IMR-90 (cell line): Measurements from ENCODE around the gene ZMYM1. TPM values are rescaled to one million over a fixed set of nuclear protein-coding genes. Genes with fewer than 3 reads are reported as not detected.

Source experiments
- ATAC-seq: fragments of 200-7000 bp; cut with Tn5 transposase; 2 replicates; pipeline ENCODE4 v1.9.1; 2020; ENCODE audit warnings: low read depth, mild to moderate bottlenecking, moderate library complexity
- BruUV-seq: library from RNA; stranded (reverse); fragments of 400-500 nt; replicated peaks from 2 replicates; lab custom pipeline; 2021; lab: Mats Ljungman, UMichigan
- CTCF ChIA-PET: fragments of 300-600 bp; formaldehyde crosslinking; extraction: SDS; loops from one replicate; lab custom pipeline; 2021; ENCODE audit warnings: antibody characterized with exemption; lab: Yijun Ruan, JAX
- POLR2A ChIA-PET: fragments of 300-600 bp; sonication (Branson Sonifier 250); formaldehyde crosslinking; loops from one replicate; lab custom pipeline; 2022; ENCODE audit warnings: antibody characterized with exemption; ENCODE audit not compliant: unreplicated experiment; lab: Charles Lee
- DNase-seq: peaks from one replicate; pipeline ENCODE4 v3.0.0; 2013
- H2AFZ ChIP-seq: replicated peaks from 2 replicates; pipeline ENCODE3; 2013; ENCODE audit warnings: low read length, mild to moderate bottlenecking; ENCODE audit not compliant: poor library complexity
- H2AK5ac ChIP-seq: 2 replicates; pipeline ENCODE4 v1.6.1; 2013; ENCODE audit warnings: low read depth, low read length, inconsistent platforms
- H2AK9ac ChIP-seq: replicated peaks from 2 replicates; pipeline ENCODE3; 2013; ENCODE audit warnings: mild to moderate bottlenecking, low read depth, low read length, moderate library complexity; ENCODE audit not compliant: poor library complexity
- H2BK120ac ChIP-seq: 2 replicates; pipeline ENCODE4 v1.6.1; 2013; ENCODE audit warnings: low read depth, low read length, inconsistent platforms
- H2BK15ac ChIP-seq: 3 replicates; pipeline ENCODE4 v1.6.1; 2013; ENCODE audit warnings: low read depth, low read length, inconsistent platforms
- H2BK20ac ChIP-seq: 2 replicates; pipeline ENCODE4 v1.6.1; 2013; ENCODE audit warnings: low read depth, mild to moderate bottlenecking, inconsistent platforms, low read length, moderate library complexity
- H2BK5ac ChIP-seq: 2 replicates; pipeline ENCODE4 v1.6.1; 2013; ENCODE audit warnings: mild to moderate bottlenecking, low read depth, low read length, inconsistent platforms; ENCODE audit not compliant: poor library complexity, severe bottlenecking
- H3K14ac ChIP-seq: replicated peaks from 2 replicates; pipeline ENCODE4 v1.6.1; 2013; ENCODE audit warnings: low read depth, low read length, inconsistent platforms
- H3K18ac ChIP-seq: 2 replicates; pipeline ENCODE4 v1.6.1; 2013; ENCODE audit warnings: low read depth, low read length, control low read depth
- H3K23ac ChIP-seq: 2 replicates; pipeline ENCODE4 v1.6.1; 2013; ENCODE audit warnings: low read depth, low read length, inconsistent platforms
- H3K27ac ChIP-seq: 2 replicates; pipeline ENCODE4 v1.5.1; 2013; ENCODE audit warnings: mild to moderate bottlenecking, control low read depth, low read length; ENCODE audit not compliant: insufficient read depth
- H3K27me3 ChIP-seq: 2 replicates; pipeline ENCODE4 v1.6.1; 2013; ENCODE audit warnings: low read length; ENCODE audit not compliant: control insufficient read depth, insufficient read depth
- H3K36me3 ChIP-seq: 2 replicates; pipeline ENCODE4 v1.6.1; 2013; ENCODE audit warnings: low read length, mixed read lengths; ENCODE audit not compliant: control insufficient read depth, insufficient read depth
- H3K4ac ChIP-seq: 2 replicates; pipeline ENCODE4 v1.6.1; 2013; ENCODE audit warnings: low read depth, low read length, inconsistent platforms
- H3K4me1 ChIP-seq: 2 replicates; pipeline ENCODE4 v1.6.1; 2013; ENCODE audit warnings: low read length, mixed read lengths; ENCODE audit not compliant: control insufficient read depth, insufficient read depth
- H3K4me2 ChIP-seq: 2 replicates; pipeline ENCODE4 v1.6.1; 2013; ENCODE audit warnings: low read depth, mild to moderate bottlenecking, control low read depth, low read length, moderate library complexity
- H3K4me3 ChIP-seq: 2 replicates; pipeline ENCODE4 v1.5.1; 2013; ENCODE audit warnings: low read depth, mild to moderate bottlenecking, control low read depth, low read length, moderate library complexity; ENCODE audit not compliant: insufficient read depth
- H3K56ac ChIP-seq: 2 replicates; pipeline ENCODE4 v1.6.1; 2013; ENCODE audit warnings: low read length, inconsistent platforms; ENCODE audit not compliant: insufficient read depth; ENCODE audit errors: extremely low read depth
- H3K79me1 ChIP-seq, 2 experiments: 2 replicates each; pipeline ENCODE4 v1.6.1; 2013; ENCODE audit warnings: low read length in 2 of 2, inconsistent platforms in 1 of 2, low read depth in 1 of 2
- H3K9ac ChIP-seq: 2 replicates; pipeline ENCODE4 v1.6.1; 2013; ENCODE audit warnings: low read depth, low read length, control low read depth
- H3K9me1 ChIP-seq: 2 replicates; pipeline ENCODE4 v1.6.1; 2013; ENCODE audit warnings: low read length, inconsistent platforms; ENCODE audit not compliant: insufficient read depth
- H3K9me3 ChIP-seq: 2 replicates; pipeline ENCODE4 v1.6.1; 2013; ENCODE audit warnings: low read length; ENCODE audit not compliant: control insufficient read depth, insufficient read depth
- H4K20me1 ChIP-seq: 2 replicates; pipeline ENCODE4 v1.6.1; 2013; ENCODE audit warnings: low read length, inconsistent platforms; ENCODE audit not compliant: insufficient read depth
- H4K5ac ChIP-seq: 2 replicates; pipeline ENCODE4 v1.6.1; 2013; ENCODE audit warnings: mild to moderate bottlenecking, low read depth, low read length, control low read depth
- H4K8ac ChIP-seq, 2 experiments: 2 replicates each; pipeline ENCODE4 v1.6.1; 2013; ENCODE audit warnings: low read depth in 2 of 2, low read length in 2 of 2, control low read depth in 1 of 2, inconsistent platforms in 1 of 2
- H4K91ac ChIP-seq: 2 replicates; pipeline ENCODE4 v1.6.1; 2013; ENCODE audit warnings: low read depth, low read length, inconsistent platforms; ENCODE audit not compliant: insufficient read depth
- MAFK ChIP-seq: IDR thresholded peaks from 2 replicates; pipeline ENCODE4 v1.6.1; 2012; ENCODE audit warnings: low read depth, low read length, improper control_type of control experiment
- POLR2A ChIP-seq: IDR thresholded peaks from 2 replicates; pipeline ENCODE4 v1.6.1; 2012; ENCODE audit warnings: mild to moderate bottlenecking, low read depth, low read length
- RFX5 ChIP-seq: IDR thresholded peaks from 2 replicates; pipeline ENCODE4 v1.8.0; 2012; ENCODE audit warnings: low read depth, mild to moderate bottlenecking, low read length, moderate library complexity
- SMC3 ChIP-seq: fragments of 150-350 bp; IDR thresholded peaks from 2 replicates; pipeline ENCODE4 v1.6.1; 2016; ENCODE audit warnings: low read depth, mild to moderate bottlenecking, antibody characterized with exemption, low read length, moderate library complexity
- WGBS, 2 experiments: methylation state at CpG; one replicate each; pipeline versions ENCODE4 v1.1.5 to v1.1.7; 2013; ENCODE audit warnings: missing lambda C conversion rate in 2 of 2; ENCODE audit not compliant: insufficient read length in 1 of 2; ENCODE audit errors: extremely low coverage in 2 of 2; 5-methylcytosine and 5-hydroxymethylcytosine counted together
- dilution Hi-C: fragments of 300-500 bp; cut with HindIII; formaldehyde crosslinking; loops from one replicate; pipeline ENCODE4 v1.14.3; 2018; ENCODE audit warnings: low sequenced_read_pairs; ENCODE audit not compliant: unreplicated experiment
- in situ Hi-C: fragments of 300-500 bp; cut with MboI; formaldehyde crosslinking; loops from 3 replicates; pipeline ENCODE4 v1.14.3; 2019; ENCODE audit warnings: low sequenced_read_pairs, inconsistent platforms, mixed read lengths
- intact Hi-C: fragments of 100-400 bp; cut with micrococcal nuclease; formaldehyde crosslinking; loops from 2 replicates; pipeline ENCODE4 v1.10.0; 2022
- polyA plus RNA-seq, 3 experiments: library from polyadenylated mRNA; depleted of rRNA; stranded (reverse); fragments of >200 nt; gene quantifications; 2 replicates each; pipeline ENCODE4 v1.2.3, GENCODE V29; 2012; ENCODE audit warnings: low replicate concordance in 1 of 3
- total RNA-seq: library from RNA; depleted of rRNA; stranded (reverse); fragments of >200 nt; gene quantifications from 2 replicates; pipeline ENCODE4 v1.2.3, GENCODE V29; 2012

ZMYM1 gene
- total and polyA plus RNA-seq, 2 of the 4 experiments (the other 2 are of a cell fraction): 7.2 to 33.9 TPM

DNA sequence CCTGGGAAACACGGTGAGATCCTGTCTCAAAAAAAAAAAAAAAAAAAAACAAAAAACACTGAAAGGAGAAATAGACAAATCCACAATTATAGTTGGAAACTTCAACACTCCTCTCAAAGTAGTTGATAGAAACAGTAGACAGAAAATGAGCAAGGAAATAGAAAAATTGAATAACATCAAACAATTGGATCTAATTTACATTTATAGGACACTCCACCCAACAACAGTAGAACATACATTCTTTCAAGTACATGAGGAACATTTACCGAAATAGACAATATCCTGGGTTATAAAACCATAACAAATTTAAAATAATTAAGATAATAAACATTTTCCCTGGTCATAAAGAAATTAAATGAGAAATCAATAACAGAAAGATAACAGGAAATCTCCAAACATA lies 14.9 kb upstream of the ZMYM1 start:
- ATAC-seq (no peak), DNase-seq (no peak)
- Histone ChIP-seq H3K14ac (no peak overlapping the region), H3K27ac (no peak overlapping the region), H3K56ac (no peak overlapping the region), H3K4ac (no peak overlapping the region), H3K79me1 (no peaks in the 10 kb centered on the region), H3K9me1 (no peaks in the 10 kb centered on the region), H3K4me1 (no peaks in the 10 kb centered on the region), H2BK5ac (no peak overlapping the region), H2AK5ac (no peak overlapping the region), H3K18ac (no peak overlapping the region), H3K23ac (no peak overlapping the region), H3K9me3 (0 out of 2 replicates have a peak, but pooled peaks cover 2% of the 10 kb centered on the region), H4K91ac (no peak overlapping the region), H2AK9ac (no peak overlapping the region), H2BK20ac (no peak overlapping the region), H2BK120ac (no peak overlapping the region), H3K27me3 (no peaks in the 10 kb centered on the region), H2BK15ac (no peak overlapping the region), H2AFZ (no peak overlapping the region), H3K4me2 (no peak overlapping the region), H4K20me1 (no peaks in the 10 kb centered on the region), H3K36me3 (no peaks in the 10 kb centered on the region), H3K9ac (no peak overlapping the region), H4K8ac (no peak overlapping the region), H4K5ac (no peak overlapping the region), H3K4me3 (no peak overlapping the region)
- CTCF ChIA-PET: no interaction called here
- POLR2A ChIA-PET: no interaction called here
- in situ Hi-C loops: no loop called here
- BruUV-seq: no TSS peak
- no CpG with 5 or more reads among the region's 2 CpGs for WGBS, 2 experiments
- dilution Hi-C loops: no loop called here
- TF ChIP-seq SMC3 (no peak), RFX5 (no peak), POLR2A (no peak), MAFK (no peak)
- intact Hi-C loops: no loop called here
